Measurements from ENCODE around the gene TMEM200B.
"Not testable (repeated sequence)": the region's sequence is repeated elsewhere in the genome, so short reads cannot be mapped to it uniquely, and the experiment has no call there.

TMEM200B gene

DNA sequence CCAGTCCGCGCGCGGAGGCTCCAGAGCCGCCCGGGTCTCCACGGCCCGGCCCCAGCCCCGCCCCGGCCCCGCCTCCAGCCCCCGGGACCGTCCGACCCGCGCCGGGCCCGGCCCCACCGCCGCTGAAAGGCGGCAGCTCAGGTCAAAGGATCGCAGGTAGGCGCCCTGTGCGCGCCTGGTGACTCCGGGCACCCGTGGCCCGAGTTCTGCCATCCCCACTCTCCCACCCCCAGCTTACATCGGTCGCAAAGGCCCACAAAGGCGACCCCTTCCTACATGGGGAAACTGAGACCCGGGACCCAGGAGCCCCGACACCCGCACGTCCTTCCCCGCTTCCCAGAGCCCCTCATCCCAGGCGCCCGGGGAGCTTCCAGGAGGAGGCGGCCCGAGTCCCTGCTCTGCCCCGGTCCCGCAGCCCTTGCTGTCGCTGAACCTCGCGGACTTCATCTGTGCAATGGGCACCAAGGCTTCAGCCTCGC, at the start of gene TMEM200B:
TMEM200B (minus strand) TSS at position 17 of the 479 bp plus-strand sequence. CDS start 2,075 bp downstream, outside the sequence.
- no peak for DNase-seq (ENCODE audit: low read depth in 2 of 2)

DNA sequence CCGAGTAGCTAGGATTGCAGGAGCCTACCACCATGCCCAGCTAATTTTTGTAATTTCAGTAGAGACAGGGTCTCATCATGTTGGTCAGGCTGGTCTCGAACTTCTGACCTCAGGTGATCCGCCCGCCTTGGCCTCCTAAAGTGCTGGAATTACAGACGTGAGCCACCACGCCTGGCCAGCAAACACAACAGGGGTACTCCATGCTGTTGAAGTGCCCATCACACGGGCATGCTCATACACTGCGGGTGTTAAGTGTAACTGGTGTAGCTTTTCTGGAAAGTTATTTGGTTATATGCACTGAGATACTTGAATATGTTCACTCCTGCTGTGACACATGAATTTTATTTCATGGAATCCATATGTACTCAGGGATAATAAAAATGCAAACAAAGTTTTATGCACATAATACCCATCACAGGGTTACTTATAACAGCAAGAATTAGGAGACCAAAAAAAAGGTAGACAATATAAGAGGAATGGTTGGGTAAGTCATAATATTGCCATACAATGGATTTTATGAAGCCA, 48.8 kb upstream of the TMEM200B start:
- no peak for DNase-seq (ENCODE audit: low read depth in 2 of 2)

DNA sequence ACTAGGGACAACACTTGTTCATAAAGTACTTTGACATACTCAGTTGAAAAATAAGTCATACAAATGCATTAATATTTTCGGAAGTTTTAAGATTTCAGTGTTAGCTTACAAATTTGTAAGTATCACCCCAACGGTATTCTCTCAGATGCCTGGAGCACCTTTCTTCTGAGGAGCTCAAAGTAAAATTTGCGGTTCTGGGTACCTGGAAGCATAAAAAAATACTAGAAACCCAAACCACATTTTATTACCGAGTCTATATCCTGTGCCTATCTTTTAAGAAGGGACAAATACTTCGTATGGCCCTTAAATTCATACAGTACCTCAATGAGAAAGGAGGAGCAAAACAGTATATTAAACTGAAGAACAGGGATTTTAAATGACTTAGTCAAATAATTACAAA, 47.8 kb upstream of the TMEM200B start:
- no peak for DNase-seq (ENCODE audit: low read depth in 2 of 2)

DNA sequence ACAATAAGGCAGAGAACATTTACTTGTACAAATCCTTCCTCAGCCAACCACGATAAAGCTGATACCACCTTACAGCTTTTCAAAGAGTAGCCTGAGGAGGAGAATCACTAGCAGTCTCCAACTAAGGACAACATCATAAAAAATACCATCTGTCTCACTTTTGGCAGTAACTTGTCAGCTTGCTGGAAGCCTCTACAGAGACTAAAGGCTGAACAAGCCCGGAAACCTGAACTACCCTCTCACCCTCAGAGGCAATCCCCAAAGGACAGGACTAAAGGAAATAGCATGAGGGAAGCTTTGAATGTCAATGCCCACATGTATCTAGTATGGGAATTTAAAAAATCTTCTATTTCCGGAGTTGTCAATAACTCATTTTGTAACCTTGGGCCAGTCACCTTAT, 47.4 kb upstream of the TMEM200B start:
- no peak for DNase-seq (ENCODE audit: low read depth in 2 of 2)

DNA sequence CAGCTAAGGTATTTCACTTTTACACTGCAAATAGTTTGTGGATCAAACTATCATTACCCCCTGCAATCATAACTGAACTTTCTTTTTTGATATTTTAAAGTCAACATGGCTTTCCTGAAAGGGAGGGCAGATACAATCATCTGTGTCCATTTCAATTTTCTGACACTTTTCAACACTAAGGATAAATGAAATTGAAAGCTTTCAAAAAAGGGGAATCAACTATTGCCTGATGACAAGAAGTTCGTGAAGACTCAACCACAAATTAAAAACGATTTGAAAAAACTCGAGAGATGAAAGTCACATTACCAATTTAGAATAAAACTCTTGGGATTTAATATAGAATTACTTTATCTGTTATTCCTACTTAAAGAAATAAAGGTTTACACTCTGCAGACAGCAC, 46.3 kb upstream of the TMEM200B start:
- no peak for DNase-seq (ENCODE audit: low read depth in 2 of 2)

DNA sequence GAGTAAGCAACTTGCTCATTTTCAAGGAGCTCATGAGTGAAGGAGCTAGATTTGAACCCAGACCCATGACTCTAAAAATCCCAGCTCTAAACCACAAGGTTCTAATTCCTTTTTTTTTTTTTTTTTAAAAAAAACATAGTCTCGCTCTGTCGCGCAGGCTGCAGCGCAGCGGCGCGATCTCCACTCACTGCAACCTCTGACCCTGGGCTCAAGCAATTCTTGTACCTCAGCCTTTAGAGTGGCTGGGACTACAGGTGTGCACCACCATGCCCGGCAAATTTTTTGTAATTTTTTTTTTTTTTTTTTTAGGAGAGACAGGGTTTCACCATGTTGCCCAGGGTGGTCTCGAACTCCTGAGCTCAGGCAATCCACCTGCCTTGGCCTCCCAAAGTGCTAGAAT, 44.2 kb upstream of the TMEM200B start:
- no peak for DNase-seq (ENCODE audit: low read depth in 2 of 2)

DNA sequence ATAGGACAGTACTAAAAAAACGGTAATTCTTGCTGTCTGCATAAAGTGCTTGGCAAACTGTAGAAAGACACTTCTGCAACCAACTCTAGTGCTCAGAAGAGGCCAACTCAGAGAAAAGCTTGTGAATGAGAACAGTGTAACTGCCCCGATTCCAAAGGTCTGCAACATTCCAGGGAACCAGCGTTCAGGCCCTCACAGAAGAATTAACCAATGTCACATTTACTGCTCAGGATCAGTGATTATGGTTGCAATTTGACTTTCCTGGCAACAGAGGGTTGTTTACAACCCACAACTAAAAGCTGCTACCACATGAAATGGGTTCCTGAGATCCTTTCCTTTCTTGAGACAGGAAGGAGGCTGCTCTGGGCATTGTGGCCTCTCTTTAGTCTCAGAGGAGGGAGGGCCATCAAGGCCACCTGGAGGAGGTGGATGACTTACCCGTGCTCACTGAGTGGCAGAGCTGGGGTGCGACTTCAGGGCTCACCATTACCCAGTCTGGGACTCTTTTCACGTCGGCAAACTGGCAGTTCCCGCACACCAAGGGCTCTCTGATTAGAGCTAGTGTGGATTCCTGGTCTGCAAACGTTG, 42.7 kb upstream of the TMEM200B start:
- DNase-seq (ENCODE audit: low read depth in 2 of 2): no peak

DNA sequence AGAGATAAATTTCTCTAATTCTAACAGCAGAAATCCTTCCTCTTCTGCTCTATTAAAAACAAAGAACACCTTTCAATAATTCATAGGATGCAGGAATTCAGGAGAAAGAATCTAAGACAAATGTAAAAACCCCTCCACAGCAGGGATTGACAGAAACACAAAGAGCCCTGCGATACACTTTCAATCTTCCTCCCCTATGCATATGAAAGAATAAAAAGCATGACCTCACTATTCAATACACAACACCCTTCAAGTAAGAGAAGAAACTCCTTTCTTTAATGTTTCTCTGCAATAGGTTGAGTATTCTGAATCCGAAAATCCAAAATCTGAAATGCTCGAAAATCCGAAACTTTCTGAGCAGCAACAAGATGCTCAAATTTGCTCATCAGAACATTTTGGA, 40.9 kb upstream of the TMEM200B start:
- no peak for DNase-seq (ENCODE audit: low read depth in 2 of 2)

DNA sequence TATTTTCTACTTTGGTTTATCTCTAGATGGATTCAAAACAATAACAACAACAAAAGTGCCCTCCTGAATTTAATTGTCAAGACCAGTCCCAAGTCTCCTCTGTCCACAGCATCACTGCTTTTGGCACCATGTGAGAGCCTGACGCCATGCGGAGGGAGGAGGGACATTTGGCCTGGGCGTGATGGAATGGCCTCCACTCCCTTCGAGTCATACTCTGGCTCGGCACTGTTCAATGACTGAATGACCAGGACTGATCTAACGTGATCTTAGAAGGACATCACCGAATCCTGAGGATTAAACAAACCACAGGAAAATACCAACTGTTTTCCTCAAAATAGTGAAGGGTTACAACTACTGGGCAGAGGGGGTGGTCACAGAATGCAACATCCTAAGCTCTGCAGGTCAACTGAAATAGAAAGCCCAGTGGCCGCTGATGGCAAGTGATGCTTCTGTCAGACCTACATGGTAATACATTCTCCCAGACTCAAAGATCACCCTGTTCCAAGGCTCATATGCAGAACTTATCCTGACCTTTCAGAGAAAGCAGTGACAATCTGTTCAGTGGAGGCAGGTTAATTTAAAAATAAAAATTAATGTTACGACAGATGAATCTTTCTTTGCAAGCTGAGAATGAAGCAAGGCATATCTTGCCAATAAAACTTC, 38.9 kb upstream of the TMEM200B start:
- DNase-seq (ENCODE audit: low read depth in 2 of 2): no peak

DNA sequence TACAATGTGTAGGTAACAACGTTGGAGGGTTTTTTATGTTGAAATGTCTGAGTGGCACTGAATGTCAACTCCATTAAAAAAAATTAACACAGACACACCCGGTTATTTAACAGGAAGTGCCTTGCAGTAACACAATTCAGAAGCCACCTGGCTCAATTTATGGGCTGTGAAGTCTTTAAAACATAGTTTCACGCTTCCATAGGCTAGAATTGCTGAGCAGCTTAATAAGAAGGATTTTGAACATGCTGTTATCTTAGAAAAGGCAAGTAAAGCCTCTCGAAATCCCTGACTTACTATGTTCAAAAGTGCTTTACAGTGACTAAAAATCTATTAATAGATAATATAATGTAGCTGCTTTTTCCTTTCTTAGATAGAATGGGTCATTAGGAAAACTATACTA, 38.3 kb upstream of the TMEM200B start:
- DNase-seq (ENCODE audit: low read depth in 2 of 2): no peak

DNA sequence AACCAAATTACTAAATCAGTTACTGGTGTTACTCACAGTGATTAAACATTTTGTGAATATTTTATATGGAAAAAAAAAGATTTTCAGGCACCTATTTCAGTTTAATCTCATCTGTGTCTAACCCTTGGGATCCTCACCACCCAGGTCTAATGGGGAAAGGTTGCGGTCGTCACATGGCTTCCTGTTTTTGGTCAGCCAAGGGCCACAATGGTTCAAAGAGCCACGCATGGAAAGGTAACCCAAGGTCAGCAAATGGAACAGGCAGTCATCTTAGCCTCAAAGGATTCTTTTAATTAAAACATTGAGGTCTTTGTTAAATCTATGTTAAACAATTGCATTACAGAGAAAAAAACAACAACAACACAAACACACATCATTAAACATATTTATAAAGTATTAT, 36.1 kb upstream of the TMEM200B start:
- DNase-seq (ENCODE audit: low read depth in 2 of 2): no peak

DNA sequence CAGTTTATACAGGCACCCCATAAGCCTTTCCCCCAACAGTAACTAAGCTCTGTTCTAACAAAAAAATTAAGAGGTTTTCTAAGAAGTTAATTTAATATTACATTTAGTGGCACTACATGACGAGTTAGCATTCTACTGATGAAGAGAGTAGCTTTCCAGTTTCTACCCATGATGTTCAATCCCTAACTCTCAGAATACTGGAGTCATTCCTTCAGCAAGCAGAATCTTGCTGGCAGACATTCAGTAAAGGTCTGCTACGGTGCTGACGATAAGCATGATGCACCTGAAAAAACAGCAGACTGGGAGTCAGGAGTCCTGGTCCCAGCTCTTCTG, 33.5 kb upstream of the TMEM200B start:
- no peak for DNase-seq (ENCODE audit: low read depth in 2 of 2)

DNA sequence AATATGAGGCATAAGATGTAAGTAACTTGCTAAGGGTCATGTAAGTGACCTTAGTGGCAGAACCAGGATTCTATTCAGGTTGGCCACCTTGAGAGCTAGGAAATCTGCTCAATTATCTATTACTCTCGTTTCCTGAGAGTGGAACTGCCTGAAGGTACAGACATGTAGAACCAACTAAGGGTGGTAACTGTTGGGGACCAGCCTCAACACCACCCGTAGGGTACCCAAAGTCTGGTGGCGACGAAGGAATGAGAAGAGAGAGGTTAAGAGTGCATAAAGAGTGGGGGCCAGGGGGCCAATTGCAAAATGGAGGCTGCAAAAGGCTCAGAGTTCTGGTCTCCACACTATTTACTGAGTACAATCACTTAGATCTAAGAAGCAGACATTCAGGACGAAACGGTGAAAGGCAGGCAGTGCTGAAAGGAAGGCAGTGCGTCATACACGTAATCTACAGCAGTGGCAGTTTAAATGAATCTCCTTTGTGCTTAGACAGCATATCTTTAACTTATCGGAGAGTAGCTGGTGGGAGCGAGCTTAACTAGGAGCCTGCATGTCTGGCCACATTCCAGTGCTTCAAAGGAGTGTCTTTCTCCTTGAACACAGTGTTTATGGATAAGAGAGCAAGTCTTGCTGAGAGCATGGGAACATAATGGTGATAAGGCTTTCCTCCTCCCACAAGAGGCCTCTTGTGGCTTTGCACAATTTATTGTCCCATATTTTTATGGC, 33.0 kb upstream of the TMEM200B start:
- DNase-seq (ENCODE audit: low read depth in 2 of 2): no peak

DNA sequence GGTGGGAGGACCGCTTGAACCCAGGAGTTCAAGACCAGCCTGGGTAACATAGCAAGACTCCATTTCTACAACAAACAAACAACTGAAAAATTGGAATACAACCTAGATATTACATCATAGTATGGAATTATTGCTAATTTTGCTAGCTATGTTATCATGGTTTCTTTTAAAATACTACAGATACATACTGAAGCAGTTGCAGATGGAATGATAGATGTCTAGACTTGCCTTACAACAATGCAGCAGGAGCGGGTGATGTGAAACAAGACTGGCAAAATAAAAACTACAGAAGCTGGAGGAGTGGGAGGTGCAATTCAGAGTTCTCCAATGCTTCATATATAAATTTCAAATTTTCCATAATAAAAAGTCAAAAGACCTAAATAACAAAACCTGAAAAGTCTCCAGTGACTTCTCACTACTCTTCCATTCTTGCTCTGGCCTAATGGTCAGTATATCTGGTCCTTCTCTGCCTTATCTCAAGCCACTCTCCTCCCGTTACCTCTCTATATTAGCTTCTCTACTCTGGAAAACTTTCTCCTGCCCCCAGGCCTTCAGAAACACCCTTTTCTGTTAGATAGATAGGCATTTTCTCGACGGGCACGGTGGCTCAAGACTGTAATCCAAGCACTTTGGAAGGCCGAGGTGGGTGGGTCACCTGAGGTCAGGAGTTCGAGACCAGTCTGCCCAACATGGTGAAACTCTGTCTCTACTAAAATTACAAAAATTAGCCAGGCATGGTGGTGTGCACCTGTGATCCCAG, 28.5 kb upstream of the TMEM200B start:
- no peak for DNase-seq (ENCODE audit: low read depth in 2 of 2)

DNA sequence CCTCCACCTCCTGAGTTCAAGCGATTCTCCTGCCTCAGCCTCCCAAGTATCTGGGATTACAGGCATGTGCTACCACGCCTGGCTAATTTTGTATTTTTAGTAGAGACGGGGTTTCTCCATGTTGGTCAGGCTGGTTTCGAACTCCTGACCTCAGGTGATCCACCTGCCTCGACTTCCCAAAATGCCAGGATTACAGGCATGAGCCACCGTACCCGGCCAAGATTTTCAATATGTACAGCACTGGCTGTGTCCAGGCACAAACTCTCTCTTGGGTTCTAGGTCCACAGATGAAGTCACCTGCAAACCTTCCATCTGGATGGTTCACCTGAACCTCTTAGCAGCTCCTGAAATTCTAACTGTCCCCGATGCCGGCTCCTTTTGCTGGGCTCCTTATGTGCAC, 26.6 kb upstream of the TMEM200B start:
- DNase-seq (ENCODE audit: low read depth in 2 of 2): not testable (repeated sequence)

DNA sequence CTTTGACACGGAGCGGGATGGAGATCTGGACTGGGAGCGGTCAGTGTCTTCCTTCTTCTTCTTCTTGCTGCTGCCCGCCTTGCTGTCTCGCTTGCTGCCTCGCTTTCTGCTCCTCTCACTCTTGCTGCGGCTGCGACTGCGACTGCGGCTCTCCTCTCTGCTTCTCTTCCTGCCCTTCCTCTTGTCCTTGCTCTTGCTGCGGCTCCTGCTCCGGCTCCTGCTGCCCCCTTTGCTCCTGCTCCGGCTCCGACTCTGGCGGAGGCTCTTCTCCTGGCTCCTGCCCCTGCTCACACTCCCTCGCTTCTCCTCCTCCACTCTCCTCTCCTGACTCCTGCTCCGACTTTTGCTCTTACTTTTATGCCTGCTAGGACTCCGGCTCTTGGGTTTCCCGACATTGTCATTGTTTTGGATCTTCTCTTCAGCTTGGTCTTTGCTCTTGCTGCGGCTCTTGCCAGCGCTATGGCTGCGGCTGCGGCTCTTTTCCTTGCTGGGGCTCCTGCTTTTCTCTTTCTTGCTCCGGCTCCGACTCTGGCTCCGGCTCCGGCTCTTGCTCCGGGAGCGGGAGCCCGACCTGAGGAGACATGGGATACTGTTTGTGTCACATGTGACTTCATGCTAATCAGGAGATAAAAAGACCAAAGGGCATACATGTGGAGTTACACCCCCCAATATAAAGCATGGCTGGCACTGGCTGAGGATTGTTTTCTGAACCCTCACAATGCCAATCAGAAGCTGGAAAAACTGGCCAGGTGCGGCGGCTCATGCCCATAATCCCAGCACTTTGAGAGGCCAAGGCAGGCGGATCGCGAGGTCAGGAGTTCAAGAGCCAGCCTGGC, 25.2 kb upstream of the TMEM200B start:
- DNase-seq (ENCODE audit: low read depth in 2 of 2): no peak

DNA sequence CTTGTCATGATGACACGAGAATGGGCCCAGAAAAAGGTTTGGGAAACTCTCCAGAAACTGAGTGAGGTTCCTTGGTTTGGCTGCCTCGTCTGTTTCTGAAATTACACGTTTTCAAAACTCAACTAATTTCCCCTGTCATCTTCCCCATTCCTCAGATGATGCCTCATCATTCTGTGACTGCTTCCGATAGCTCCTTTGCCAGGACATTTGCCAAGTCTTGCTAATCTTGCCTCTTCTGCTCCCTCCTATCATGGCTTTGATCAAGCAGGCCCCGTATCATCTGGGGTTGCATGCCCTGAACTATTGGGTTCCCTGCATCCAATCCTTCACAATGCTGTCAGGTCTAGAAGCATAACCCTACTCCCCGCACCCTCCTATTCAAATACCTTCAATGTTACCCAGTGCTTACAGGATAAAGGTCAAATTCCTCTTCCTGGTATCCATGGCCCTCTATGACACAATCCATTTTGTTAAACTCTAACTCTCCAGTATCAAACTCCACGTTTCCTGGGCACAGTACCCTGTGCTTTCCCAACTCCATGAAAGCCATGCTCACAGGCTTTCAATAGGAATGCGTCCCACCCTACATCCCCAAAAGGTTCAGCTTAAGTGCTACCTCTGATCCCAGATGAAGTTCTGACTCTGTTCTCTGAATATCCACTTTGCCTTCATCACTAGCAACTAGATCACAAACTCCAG, 22.2 kb upstream of the TMEM200B start:
- DNase-seq (ENCODE audit: low read depth in 2 of 2): no peak

DNA sequence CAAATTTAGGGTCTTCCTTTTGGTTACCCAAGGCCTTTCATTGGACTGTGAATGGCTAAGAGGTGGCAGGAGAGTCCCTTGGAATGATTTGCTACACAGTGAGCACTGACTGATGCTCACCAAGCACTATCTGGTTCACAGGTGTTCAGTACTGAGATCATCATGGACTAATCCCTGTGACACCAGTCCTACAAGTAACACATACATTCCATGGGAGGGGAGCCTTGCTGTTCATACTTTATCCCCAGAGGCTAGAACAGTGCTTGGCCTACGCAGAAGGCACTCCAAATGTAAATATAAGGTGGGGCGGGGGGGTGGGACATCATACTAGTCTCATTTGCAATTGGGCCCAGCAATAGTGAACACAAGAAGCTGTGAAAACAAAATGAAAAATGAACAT, 20.5 kb upstream of the TMEM200B start:
- no peak for DNase-seq (ENCODE audit: low read depth in 2 of 2)

DNA sequence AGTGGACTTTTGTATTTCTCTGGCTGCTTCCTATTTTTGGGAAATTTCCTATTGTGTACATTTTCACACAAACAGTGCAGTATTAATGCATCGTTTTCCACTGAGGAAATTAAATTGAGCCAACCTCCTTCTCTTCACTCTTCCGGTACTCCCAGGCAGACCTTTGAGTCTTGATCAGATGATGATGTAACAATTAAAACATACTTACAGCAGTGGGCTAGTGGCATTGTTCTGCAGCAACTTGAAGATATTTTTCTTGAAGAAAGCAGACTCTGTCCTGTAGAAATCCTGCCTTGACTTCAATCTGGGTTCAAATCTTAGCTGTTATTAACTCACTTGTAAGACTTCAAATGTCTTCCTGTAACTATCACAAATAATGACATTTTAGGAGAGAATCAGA, 19.0 kb upstream of the TMEM200B start:
- no peak for DNase-seq (ENCODE audit: low read depth in 2 of 2)

DNA sequence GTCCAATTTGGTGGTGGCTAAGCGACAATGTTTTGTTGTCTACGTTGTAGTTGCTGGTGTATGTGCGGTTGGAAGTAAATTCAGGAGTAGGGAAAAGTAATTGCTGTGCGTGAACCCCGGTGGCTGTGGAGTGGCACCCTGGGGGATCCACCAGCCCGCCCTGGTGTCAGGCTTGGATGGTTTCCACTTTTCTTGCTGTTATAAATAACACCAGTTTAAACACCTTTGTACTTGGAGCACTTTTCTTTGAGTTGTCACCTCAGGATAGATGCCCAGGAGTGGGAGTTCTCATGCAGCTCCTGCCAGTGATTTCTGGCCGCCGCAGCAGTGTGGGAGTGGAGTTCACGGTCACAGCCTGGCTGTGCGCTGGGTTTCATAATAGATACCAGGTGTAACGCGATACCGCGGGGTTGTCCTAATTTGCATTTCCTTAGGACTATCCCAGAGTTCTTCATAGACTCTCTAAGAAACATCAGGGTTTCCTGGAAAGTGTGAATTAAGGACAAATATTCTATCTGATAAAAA, 12.8 kb upstream of the TMEM200B start:
- no peak for DNase-seq (ENCODE audit: low read depth in 2 of 2)

DNA sequence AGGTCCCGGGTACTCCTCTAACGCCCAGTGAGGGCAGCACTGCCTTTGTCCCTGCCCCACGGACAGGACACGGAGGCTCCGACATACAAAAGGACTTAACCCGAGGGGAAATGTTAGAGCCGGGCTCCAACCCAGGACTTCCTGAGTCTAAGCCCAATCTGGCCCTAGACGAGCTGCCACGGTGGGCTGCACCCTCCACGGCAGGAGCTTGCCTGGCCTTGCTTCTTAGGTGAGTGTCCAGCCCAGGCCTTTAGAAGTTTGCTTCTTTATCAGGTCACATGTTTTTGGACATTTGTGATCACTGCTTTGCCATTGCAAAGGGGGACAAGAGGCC, 11.0 kb upstream of the TMEM200B start:
- DNase-seq (ENCODE audit: low read depth in 2 of 2): no peak

All from stimulated activated CD8-positive, alpha-beta memory T cell treated with anti-CD3 and anti-CD28 coated beads, Interleukin-2, amount 100 ng/mL, for 48 hours (primary cell).